Measurements from ENCODE around the gene NBPF3.
"Not testable (repeated sequence)": the region's sequence is repeated elsewhere in the genome, so short reads cannot be mapped to it uniquely, and the experiment has no call there.

The NBPF3 gene

DNA sequence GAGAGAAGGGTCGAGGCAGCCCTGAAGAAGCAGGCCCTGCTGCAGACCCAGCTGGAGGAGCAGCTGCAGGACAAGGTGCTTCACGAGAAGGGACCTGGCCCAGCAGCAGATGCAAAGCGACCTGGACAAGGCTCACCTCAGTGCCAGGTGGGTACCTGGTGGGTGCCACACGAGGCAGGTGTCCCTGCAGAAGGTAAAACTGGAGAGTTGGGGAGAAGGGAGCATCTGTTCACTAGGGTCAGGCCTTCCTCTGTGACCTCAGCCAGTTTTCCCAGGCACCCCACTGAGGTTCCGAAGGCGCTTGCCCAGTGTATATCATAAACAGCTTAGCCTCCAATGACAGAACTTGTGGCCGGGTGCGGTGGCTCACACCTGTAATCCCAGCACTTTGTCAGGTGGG is 5.5 kb upstream of the NBPF3 start:
- no peak for DNase-seq (ENCODE audit: low read depth, low spot score)
- Histone ChIP-seq H3K27me3 (ENCODE audit: insufficient read depth, insufficient read length) (peaks cover 33% of the 10 kb centered on the region), H3K36me3 (ENCODE audit: insufficient read depth, insufficient read length, low read length) (no peaks in the 10 kb centered on the region), H3K4me1 (ENCODE audit: insufficient read depth, insufficient read length) (no peaks in the 10 kb centered on the region), H3K9me3 (ENCODE audit: insufficient read depth, low read length) (no peaks in the 10 kb centered on the region), H3K9ac (ENCODE audit: insufficient read length, low read depth) (no peak overlapping the region), H3K4me3 (ENCODE audit: insufficient read length, low read depth) (no peak overlapping the region)
- TF ChIP-seq ZNF274 (IDR thresholded peaks at IDR 0.05; ENCODE audit: low read depth, low read length) (no peak), SUZ12 (IDR thresholded peaks at IDR 0.05; ENCODE audit: extremely low read depth, insufficient read depth, insufficient read length) (no peak), YY1 (IDR thresholded peaks at IDR 0.05; ENCODE audit: insufficient read depth, insufficient read length) (no peak)

DNA sequence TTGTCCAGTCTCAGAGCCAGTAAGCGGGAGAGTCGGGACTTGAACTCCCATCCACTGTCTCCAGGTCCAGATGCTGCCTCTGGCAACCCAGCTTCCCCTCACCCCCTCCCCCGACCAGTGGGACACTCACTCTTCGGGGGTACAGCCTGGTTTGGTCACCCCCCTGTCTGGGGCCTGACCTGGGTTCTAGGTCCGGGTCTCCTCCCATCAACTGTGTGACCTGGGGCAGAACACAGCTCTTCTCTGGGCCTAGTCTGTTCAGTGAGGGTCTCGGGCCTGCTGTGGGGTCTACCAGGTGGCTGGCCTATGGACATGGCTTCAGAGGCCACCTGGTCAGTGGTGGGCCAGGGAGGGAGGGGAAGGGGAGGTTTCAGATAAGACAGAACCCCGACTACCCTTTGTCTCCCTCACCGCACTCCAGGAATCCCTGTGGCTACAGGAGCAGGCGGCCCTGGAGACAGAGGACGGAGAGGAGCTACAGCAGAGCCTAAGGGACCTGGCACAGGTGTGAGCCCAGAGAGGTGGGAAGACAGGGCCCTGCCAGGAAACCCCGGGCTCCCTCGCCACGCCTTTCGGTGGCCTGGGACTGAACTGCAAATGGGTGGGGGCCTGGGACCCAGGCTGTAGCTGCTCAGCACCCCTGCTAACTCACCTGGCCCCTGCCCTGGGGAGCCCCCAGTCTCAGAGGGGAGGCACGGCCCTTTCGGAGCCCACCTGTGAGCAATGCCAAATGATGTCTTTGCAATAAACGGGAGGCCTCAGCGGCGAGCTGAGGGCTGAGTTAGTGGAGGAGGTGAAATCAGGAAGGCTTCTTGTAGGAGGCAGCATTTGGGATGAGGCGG is 4.1 kb upstream of the NBPF3 start:
- Histone ChIP-seq H3K27me3 (ENCODE audit: insufficient read depth, insufficient read length) (peaks cover 34% of the 10 kb centered on the region), H3K36me3 (ENCODE audit: insufficient read depth, insufficient read length, low read length) (no peaks in the 10 kb centered on the region), H3K4me1 (ENCODE audit: insufficient read depth, insufficient read length) (no peaks in the 10 kb centered on the region), H3K4me3 (ENCODE audit: insufficient read length, low read depth) (peak overlapping the region; percentile 30), H3K9me3 (ENCODE audit: insufficient read depth, low read length) (no peaks in the 10 kb centered on the region), H3K9ac (ENCODE audit: insufficient read length, low read depth) (peak overlapping the region; percentile 61)
- TF ChIP-seq YY1 (IDR thresholded peaks at IDR 0.05; ENCODE audit: insufficient read depth, insufficient read length) (no peak), SUZ12 (IDR thresholded peaks at IDR 0.05; ENCODE audit: extremely low read depth, insufficient read depth, insufficient read length) (no peak), ZNF274 (IDR thresholded peaks at IDR 0.05; ENCODE audit: low read depth, low read length) (no peak)
- DNase-seq (ENCODE audit: low read depth, low spot score), result no peak

DNA sequence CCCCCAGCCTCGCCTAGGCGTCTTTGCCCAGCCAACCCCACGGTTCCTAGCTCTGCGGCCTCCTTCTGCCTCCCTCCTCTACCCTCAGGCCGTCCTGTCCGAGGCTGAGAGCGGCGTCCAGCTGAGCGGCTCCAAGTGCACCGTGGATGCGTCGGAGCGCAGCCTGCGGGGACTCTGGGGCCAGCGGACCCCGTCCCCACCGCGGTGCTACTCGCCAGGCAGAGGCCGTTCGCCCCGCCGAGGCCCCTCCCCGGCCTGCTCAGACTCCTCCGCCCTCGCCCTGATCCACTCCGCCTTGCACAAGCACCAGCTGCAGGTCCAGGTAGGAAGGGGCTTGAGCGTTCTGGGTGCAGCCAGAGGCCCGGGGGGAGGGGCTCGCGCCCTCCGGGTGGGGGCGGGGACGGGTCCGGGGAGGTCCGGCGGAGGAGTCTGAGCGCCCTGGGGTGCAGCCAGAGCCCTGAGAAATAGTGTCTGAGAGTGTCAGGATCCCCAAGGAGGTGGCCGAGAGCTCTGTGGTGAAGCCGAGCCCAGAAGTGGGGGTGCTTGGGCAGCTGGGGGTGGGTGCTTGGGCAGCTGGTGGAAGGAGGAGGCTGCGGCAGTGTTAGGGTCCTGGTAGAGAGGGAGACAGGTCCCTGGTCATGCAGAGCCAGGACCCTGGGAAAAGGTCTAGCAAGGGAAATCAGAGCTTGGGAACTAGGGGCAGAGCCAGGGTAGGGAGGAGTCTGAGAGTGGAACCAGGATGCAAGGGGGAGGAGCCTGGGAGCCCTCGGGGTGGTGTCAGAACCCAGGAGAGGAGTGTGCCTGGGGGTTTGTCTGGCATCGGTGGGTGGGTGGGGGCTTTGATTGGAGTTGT is 3.2 kb upstream of the NBPF3 start:
- peak overlapping the region; percentile 30 for H3K4me3 ChIP-seq (ENCODE audit: insufficient read length, low read depth)
- H3K27me3 ChIP-seq (ENCODE audit: insufficient read depth, insufficient read length), result peaks cover 43% of the 10 kb centered on the region
- H3K4me1 ChIP-seq (ENCODE audit: insufficient read depth, insufficient read length), result no peaks in the 10 kb centered on the region
- no peak for TF ChIP-seq ZNF274 (IDR thresholded peaks at IDR 0.05; ENCODE audit: low read depth, low read length)
- TF ChIP-seq SUZ12 (IDR thresholded peaks at IDR 0.05; ENCODE audit: extremely low read depth, insufficient read depth, insufficient read length), result no peak
- no peak for TF ChIP-seq YY1 (IDR thresholded peaks at IDR 0.05; ENCODE audit: insufficient read depth, insufficient read length)
- H3K9me3 ChIP-seq (ENCODE audit: insufficient read depth, low read length), result no peaks in the 10 kb centered on the region
- no peak for DNase-seq (ENCODE audit: low read depth, low spot score)
- peak overlapping the region; percentile 61 for H3K9ac ChIP-seq (ENCODE audit: insufficient read length, low read depth)
- no peaks in the 10 kb centered on the region for H3K36me3 ChIP-seq (ENCODE audit: insufficient read depth, insufficient read length, low read length)

DNA sequence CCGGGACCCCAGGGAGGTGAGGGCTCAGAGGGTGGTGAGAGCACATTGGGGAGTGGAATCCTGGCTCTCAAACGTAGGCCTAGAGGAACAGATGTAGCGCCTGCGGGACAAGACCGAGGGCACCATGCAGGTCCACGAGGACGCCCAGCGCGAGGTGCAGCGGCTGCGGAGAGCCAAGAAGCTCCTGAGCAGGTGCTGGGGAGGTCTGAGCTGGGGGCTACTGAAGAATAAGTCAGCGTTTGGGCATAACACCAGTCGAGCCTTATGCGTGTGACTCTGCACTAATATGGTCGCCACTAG is 2.6 kb upstream of the NBPF3 start:
- Histone ChIP-seq H3K4me3 (ENCODE audit: insufficient read length, low read depth) (peak overlapping the region; percentile 30), H3K36me3 (ENCODE audit: insufficient read depth, insufficient read length, low read length) (no peaks in the 10 kb centered on the region), H3K27me3 (ENCODE audit: insufficient read depth, insufficient read length) (peaks cover 44% of the 10 kb centered on the region), H3K9ac (ENCODE audit: insufficient read length, low read depth) (peak overlapping the region; percentile 59), H3K9me3 (ENCODE audit: insufficient read depth, low read length) (no peaks in the 10 kb centered on the region), H3K4me1 (ENCODE audit: insufficient read depth, insufficient read length) (no peaks in the 10 kb centered on the region)
- no peak for TF ChIP-seq ZNF274 (IDR thresholded peaks at IDR 0.05; ENCODE audit: low read depth, low read length)
- no peak for TF ChIP-seq SUZ12 (IDR thresholded peaks at IDR 0.05; ENCODE audit: extremely low read depth, insufficient read depth, insufficient read length)
- TF ChIP-seq YY1 (IDR thresholded peaks at IDR 0.05; ENCODE audit: insufficient read depth, insufficient read length), result no peak
- no peak for DNase-seq (ENCODE audit: low read depth, low spot score)

DNA sequence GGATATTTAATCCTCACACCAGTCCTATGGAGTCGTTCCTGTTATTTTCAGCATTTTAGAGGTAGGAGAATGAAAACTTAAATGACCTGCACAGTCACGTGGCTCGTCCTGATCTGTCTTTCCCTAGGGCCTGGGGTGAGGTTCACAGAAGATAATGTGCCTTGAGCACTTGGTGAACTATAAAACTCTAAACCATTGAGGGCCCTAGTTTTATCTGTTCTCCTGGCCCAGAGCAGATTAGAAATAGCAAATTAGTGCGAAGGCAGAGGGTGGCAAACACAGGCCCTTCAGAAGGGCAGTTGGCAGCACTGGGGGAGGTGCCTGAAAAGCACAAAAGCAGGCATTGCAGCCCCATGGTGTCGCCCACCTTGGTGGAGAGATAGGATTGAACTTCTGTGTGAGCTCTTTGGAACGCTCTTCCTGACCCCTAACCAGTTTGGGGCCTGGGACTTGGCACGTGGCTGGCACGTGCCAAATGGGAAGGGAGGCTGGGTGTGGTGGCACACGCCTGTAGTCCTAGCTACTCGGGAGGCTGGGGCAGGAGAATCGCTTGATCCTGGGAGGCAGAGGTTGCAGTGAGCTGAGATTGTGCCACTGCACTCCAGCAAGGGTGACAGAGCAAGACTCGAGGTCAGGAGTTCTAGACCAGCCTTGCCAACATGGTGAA is 1.2 kb upstream of the NBPF3 start:
- not testable (repeated sequence) for H3K4me3 ChIP-seq (ENCODE audit: insufficient read length, low read depth); DNase-seq (ENCODE audit: low read depth, low spot score)

DNA sequence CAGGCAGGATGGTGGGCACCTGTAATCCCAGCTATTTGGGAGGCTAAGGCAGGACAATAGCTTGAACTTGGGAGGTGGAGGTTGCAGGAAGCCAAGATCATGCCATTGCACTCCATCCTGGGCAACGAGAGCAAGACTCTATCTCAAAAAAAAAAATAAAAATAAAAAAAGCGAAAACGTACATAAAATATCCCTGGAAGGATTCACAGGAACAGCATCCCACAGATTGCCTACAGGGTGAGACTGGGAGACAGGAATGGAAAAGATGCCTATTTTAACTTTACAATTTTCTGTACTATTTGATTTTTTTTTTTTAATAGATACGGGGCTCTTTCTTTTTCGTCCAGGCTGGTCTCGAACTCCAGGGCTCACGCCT is 604 bp upstream of the NBPF3 start:
- Histone ChIP-seq H3K4me3 (ENCODE audit: insufficient read length, low read depth) (peak overlapping the region; percentile 61), H3K9me3 (ENCODE audit: insufficient read depth, low read length) (no peaks in the 10 kb centered on the region), H3K36me3 (ENCODE audit: insufficient read depth, insufficient read length, low read length) (no peaks in the 10 kb centered on the region), H3K9ac (ENCODE audit: insufficient read length, low read depth) (peak overlapping the region; percentile 64), H3K4me1 (ENCODE audit: insufficient read depth, insufficient read length) (no peaks in the 10 kb centered on the region), H3K27me3 (ENCODE audit: insufficient read depth, insufficient read length) (peaks cover 44% of the 10 kb centered on the region)
- DNase-seq (ENCODE audit: low read depth, low spot score), result no peak
- no peak for TF ChIP-seq ZNF274 (IDR thresholded peaks at IDR 0.05; ENCODE audit: low read depth, low read length)
- TF ChIP-seq YY1 (IDR thresholded peaks at IDR 0.05; ENCODE audit: insufficient read depth, insufficient read length), result no peak
- no peak for TF ChIP-seq SUZ12 (IDR thresholded peaks at IDR 0.05; ENCODE audit: extremely low read depth, insufficient read depth, insufficient read length)

More for the DNA sequence above, 1.2 kb upstream of the NBPF3 start:
- H3K27me3 ChIP-seq (ENCODE audit: insufficient read depth, insufficient read length), result peaks cover 44% of the 10 kb centered on the region
- H3K4me1 ChIP-seq (ENCODE audit: insufficient read depth, insufficient read length); H3K36me3 ChIP-seq (ENCODE audit: insufficient read depth, insufficient read length, low read length); H3K9me3 ChIP-seq (ENCODE audit: insufficient read depth, low read length); H3K9ac ChIP-seq (ENCODE audit: insufficient read length, low read depth): not testable (repeated sequence)

DNA sequence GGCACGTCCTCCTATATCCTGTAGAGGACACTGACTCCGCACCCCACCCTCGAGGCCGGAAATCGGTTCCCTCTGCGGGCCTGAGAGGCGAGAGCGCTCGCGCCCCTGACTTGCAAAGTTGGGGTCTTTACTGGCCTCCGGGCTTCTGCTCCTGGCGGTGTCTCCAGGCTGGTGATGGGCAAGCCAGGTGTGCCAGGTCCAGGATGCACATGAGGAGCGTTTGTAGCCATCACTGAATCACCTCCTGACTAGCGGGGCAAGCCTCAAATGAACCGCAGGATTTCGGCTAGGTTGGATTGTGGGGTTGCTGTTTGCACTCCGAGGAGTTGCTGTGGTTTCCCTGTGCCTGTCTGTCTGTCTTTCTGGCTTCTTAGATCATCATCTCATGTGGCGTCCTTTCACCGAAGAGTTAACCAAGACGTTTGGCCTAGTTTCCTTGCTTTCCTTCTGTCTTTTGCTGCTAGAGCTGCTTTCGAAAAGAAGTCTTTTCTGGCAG is 741 bp downstream of the NBPF3 start:
- Histone ChIP-seq H3K9ac (ENCODE audit: insufficient read length, low read depth) (peak overlapping the region; percentile 61), H3K4me3 (ENCODE audit: insufficient read length, low read depth) (peak overlapping the region; percentile 61), H3K27me3 (ENCODE audit: insufficient read depth, insufficient read length) (peaks cover 34% of the 10 kb centered on the region)
- not testable (repeated sequence) for H3K9me3 ChIP-seq (ENCODE audit: insufficient read depth, low read length); H3K36me3 ChIP-seq (ENCODE audit: insufficient read depth, insufficient read length, low read length); DNase-seq (ENCODE audit: low read depth, low spot score); H3K4me1 ChIP-seq (ENCODE audit: insufficient read depth, insufficient read length)

DNA sequence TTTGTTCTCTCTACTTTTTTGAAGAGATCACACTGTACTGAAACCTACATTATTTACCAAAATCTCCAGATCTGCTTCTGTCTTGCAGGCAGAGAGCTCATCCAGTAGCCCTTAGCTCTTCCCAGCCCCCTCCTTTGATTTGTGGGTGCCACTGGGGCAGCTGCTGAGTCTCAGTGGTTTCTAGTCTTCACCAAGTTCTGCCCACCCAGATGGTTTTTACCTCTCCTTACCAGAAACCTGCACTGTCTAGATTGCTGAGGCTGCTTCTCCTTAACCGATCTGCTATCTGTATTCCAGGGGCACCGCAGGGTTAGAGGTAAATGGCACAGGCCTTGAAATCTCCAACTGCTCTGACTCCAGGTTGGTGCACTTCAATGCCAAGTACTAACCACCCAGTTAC is 6.7 kb downstream of the NBPF3 start:
- not testable (repeated sequence) for DNase-seq (ENCODE audit: low read depth, low spot score); H3K4me3 ChIP-seq (ENCODE audit: insufficient read length, low read depth); H3K27me3 ChIP-seq (ENCODE audit: insufficient read depth, insufficient read length); H3K9me3 ChIP-seq (ENCODE audit: insufficient read depth, low read length); H3K9ac ChIP-seq (ENCODE audit: insufficient read length, low read depth); H3K4me1 ChIP-seq (ENCODE audit: insufficient read depth, insufficient read length); H3K36me3 ChIP-seq (ENCODE audit: insufficient read depth, insufficient read length, low read length)
